GF-D8 (cell line): ENCODE data around the gene TTLL1.

Source experiments
- DNase-seq: peaks from one replicate; lab custom pipeline; 2025; lab: John Stamatoyannopoulos, UW

The TTLL1 gene

DNA sequence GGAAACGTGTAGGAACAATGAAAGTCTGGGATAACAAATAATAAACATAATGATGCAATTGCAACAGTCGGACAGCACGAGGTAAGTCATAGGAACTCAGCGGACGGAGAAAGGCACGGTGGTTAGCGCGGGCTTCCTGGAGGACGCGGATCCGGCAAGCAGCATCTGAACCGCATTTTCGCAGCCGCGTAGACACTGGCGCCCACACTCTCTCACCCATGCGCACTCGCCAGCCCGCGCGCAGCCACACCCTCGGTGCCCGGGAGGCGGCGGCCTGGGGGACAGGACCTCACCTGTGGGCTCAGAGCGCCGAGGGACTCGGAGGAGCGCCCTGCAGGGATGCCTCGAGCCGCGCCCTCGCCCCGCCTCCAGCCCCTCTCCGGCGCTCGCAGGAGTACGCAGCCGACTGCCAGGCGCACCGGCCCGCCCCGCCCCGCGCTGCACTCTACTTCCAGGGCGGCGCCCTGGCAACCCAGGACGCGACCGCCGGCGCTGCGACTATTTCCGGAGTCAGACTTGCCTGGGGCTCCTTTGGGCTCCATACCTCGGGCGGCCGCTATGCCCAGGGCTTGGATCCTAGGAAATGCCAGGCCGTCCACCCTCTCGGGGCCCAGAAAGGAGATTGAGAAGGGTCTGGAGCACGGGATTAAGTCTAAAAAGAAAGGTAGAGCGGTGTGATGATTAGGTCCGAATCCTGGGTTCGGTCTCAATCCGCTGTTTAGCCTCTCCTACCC is at the start of gene TTLL1:
TSS of gene TTLL1 (minus strand) at position 408 of the 734 bp plus-strand sequence. CDS start 13,805 bp downstream, outside the sequence.
- peak; percentile 59 for DNase-seq

DNA sequence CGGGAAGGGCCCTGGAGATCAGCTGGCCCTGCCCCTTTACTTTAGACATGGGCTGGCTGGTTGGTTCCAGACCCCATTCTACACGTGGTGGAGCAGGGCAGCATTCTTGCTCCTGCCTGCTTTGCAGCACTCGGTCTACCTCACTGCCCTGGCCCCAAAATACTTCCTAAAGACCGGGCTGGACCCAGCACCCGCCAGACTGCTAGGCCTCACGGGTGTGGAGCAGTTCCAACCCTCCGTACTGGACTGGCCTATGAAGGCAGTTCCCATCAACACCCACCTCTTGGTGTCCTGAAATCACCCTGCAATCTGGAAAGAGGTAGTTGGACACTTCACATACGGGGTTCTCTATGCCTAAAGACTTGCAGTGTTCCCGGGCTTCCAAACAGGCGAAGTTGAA is 47.6 kb upstream of the TTLL1 start:
- no peak for DNase-seq

DNA sequence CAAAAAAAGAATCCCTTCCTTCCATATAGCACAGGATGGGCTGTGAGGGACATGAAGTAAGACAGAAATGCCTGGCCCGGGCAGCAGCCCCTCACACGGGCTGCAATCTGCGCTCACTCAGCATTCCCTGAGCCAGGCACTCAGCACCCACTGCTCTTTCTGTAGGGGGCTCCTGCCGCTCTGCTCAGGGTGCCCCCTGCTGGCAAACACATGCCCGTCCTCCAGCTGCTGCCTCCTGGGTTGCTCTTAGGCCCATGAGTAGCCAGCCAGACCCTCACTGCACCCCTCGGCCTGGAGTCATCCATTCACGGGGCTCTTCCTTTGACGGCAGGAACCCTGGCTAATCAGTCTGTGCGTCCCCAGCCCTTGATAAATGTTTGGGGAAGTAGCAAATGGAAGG is 47.1 kb upstream of the TTLL1 start:
- no peak for DNase-seq

DNA sequence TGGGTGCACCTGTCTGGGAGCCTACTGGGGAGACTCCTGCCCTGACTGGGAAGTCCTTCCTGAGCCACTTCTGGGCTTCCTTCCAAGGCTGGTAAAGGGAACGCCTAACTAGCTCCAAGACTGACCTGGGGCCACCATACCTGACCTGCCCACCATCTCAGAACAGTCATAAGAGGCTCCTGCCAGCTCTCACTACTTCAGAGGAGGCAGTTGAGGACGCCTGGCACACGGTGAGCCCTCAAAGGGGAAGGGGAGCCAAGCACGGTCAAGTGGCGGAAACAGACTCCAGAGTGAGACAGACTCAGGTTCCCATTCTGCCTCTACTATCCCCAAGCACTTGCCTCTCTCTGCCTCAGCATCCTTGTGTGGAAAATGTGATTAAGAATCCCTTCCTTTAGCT is 46.4 kb upstream of the TTLL1 start:
- no peak for DNase-seq

DNA sequence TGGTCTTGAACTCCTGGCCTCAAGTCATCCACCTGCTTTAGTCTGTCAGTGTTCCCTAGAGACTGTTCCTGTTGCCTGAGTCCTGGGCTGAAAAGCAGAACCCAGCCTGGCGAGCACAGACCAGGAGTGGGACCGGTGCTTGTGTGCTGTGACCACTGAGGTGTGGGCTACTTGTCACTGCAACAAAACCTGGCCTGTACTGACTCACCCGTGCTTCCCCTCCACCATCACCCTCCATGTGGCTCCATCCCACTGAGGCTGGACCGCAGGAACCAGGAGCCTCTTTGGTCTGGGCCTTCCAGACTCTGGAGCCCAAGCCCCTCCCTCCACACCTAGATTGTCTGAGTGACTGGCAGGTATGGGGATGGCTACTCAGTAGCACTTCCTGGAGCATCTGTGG is 45.4 kb upstream of the TTLL1 start:
- DNase-seq: no peak

DNA sequence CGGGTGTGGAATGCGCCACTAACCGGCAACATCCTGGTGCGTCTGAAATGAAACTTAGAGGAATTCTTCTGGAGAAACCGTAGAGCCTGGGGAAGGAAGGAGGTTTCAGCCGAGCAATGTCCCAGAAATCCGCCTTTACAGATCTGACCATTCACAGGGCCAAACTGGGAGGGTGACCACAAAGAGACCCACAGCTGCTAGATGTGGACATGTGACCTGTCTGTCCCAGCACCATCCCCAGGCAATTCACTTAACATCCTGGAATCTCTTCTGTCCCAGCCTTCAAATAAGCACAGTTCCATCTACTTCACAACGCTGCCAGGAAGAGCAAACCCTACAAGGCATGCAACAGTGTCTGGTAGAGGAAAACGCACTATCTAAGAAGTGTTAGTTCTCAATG is 44.2 kb upstream of the TTLL1 start:
- DNase-seq: no peak

DNA sequence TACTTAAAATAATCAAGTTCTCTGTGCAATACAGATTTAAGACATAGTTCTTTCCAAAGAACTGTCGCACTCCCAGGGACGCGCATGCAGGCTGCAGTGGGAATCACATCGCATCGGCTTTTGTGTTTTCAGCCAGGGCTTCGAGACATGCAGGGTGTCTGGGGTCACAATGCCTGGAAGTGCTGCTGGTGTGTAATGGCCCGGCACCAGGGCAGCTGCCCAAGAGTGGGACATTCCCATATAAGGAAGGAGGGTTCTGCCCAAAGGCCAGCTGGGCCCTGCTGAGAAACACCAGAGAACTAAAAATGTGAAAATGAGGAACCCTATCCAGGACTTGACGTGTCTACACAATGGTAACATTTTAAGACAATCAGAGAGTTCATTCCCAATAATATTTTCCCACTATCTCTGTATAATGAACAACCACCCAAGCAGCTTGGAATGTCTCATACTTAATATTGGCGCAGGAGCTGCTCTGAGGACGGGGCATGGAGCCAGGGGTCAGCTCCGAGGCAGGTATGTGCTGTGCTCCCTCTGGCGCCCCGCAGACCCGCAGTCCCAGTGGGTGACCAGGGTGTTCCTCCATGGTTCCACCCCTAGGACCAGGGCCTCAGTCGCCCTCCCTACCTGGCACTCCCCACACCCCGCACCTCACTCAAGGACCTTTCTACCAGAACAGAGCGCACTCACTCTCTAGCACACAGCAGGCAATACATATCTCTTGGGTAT is 42.7 kb upstream of the TTLL1 start:
- no peak for DNase-seq

DNA sequence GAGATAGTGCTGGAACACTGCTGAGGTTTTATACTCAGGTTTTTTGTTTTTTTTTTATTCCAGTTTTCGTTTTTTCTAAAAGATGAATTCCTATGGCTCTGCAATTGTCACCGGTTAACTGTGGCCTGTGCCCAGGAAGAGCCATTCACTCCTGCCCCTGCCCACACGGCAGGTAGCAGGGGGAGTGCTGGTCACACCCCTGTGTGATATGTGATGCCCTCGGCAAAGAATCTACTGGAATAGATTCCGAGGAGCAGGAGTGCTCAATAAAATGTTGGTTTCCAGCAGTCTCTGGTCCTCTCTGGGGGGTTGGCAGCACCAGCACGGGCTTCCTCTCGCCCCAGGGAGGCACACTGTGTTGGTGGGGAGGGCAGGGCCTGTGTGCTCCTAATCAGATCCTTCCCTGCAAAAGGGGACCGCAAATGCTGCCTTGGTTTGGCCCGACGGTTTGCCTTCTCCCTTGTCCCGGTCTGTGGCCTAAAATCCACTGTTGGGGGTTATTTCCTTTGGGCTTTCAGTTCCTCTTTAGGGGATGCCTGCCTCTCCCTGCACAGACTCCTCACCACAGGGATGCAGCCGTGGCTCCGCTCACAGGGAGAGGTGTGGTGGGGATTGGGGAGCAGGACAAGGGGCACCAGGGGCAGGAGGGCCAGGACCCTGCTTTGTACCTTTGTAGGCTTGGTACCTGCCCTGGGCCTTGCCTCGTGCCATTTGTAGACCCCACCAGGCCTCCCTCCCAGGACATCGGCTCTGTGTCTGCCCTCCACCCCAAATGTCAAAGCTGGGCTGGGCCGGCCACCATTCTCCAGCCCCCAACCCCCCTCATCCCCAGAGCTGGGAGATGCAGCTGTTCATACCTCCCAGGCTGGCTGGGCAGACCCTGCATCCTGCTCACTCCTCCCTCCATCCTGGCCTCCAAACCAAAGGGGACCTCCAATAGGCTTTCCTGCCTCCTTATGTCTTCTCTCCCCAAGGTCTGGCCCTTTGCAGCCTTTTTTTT is 40.5 kb upstream of the TTLL1 start:
- DNase-seq: peak; percentile 47

DNA sequence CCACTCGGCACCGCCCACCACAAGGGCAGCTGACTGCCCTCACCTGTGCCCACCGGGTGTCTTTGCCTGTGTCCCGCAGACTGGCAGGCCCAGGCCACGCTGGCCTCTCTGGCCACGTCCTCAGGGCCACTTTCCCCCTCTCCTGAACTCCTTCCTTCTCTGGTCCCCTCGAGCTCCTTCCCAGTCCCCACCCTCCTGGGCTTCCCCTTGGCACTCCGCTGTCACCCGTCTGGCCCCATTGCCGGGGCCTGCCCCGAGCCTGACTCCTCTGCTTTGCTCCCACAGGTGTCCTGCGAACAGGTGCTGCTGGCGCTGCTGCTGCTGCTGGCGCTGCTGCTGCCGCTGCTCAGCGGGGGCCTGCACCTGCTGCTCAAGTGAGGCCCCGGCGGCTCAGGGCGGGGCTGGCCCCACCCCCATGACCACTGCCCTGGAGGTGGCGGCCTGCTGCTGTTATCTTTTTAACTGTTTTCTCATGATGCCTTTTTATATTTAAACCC is 39.8 kb upstream of the TTLL1 start:
- DNase-seq: no peak

DNA sequence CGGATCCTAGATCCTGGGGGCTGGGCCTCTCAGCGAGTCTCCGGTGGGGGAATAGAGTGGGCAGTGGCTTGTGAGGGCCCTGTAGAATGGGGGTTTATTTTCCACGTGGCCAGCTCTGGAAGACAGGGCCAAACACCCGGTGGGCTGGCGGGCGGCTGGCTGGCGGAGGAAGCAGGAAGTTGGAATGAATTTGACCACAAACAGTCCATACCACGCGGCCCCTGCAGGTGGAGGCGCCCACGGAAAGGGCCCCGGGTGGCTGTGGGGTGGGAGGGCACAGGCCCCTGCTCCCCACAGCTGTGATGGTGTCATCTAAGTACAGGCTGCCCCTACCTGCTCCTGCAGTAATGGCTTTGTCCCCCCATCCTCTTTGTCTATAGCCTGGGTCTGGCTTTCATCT is 38.9 kb upstream of the TTLL1 start:
- peak; percentile 32 for DNase-seq

DNA sequence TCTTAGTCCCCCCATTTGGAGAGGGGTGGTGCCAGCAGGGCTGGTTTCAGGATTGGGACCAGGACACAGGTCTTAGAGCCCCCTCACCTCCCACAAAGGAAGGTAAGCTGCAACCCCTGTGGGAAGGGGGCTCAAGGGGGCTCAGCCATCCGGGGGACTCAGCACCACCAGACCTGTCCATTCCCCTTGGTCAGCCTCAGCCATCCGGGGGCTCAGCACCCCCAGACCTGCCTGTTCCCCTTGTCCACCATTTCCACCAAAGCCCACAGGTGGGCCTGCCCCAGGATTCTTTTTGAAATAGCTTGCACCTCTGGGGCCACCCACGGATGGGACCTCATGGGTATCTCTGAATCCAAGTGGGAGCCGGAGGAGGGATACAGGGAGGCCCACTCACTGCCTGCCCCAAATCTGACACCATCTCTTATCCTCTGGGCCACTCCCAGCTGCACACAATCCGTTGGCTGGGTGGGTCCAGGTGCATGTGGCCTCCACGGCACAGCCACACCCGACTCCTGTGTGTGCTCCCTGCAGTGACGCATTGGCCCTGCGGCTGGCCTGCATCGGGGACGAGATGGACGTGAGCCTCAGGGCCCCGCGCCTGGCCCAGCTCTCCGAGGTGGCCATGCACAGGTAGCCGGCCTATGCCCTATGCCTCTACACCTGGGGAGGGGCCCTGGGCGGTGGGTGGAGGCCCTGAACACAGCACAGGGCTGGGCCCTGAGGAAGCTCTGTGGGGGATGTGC is 38.1 kb upstream of the TTLL1 start:
- DNase-seq: no peak

DNA sequence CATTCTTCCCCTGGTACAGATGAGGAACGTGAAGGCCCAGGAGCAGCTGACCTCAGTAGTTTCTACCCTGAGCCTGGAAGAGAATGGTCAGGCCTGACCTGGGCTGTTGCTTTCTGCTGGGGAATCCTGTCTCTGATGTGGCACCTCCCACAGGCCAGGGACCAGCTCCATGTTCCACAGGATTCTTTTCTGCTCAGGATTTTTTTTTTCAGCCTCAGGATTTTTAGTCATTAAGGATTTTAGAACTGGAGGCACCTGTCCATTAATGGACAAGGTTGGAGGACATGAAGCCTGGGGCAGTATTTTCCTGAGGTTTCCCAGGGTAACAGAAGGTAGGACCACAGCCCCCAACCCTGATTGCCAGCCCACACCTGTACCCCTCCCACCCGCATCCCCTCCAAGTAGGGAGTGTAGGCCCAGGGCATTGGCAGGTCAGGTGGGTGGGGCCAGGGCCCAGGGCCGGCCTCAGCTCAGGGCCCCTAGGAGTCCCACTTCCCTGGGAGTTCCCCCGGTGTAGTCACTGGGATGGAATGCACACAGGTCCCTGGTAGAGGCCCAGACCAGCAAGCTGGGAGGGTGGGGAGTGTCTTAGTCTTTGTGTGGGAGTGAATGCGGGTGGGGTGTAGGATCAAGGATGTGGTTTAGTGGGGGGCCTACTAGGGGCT is 37.4 kb upstream of the TTLL1 start:
- no peak for DNase-seq

DNA sequence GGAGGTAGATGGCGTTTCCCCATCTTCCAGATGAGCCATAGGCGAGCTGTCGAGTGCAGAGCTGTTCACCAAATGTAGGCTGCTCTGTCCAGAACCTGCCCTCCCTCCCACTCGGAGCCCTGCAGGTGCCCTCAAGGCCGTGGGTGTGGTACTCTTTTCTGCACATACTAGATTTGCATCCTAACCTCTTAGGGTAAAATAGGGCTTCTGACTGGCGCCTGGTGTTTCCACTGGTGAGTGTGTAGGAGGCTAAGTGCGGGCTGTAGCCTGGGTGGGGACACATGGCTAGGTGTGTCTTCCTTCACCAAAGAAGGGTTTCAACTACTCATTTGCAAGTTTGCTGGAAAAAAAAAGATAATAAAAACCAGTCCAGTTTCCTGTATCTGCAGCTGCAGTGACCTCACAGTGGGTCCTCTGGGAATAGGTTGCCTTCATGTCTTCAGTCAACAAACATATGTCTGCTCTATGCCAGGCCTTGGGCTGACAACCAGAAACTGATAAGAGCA is 29.8 kb upstream of the TTLL1 start:
- DNase-seq: peak; percentile 74

DNA sequence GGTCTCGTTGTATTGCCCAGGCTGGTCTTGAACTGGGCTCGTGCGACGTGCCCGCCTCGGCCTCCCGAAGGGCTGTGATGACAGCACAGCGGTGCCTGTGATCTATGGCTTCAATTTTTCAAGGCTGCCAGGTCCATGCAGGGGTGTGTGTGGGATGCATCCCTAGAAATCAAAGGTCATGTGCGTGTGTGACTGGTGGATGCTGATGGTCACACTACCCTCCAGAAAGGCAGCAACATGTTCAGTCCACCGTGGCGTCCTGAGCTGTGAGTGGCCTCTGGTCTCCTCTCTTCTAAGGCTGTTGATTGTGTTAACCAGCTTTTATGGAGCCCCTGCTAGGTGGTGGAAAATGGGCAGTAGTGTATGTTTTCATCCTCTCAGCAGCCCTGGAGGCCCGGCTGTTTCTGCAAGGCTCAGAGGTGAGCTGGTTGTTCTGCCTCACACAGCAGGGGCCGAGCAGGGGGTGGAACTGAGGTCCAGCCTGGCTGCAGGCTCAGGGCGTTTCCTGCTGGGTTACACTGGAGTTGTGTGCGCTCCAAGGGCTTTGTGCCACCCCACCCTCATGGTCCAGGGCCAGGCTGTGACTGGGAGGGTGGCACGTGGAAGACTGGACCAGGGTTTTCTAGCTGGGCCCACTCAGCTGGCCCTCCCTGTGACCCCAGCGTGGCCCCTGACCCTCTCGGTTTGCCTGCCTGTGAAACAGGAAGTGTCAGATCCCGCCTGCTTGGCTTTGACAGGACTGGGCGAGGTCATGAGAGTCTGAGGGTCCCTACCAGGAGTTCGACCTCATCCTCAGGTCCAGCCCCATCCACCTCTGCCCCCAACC is 29.0 kb upstream of the TTLL1 start:
- DNase-seq: no peak

DNA sequence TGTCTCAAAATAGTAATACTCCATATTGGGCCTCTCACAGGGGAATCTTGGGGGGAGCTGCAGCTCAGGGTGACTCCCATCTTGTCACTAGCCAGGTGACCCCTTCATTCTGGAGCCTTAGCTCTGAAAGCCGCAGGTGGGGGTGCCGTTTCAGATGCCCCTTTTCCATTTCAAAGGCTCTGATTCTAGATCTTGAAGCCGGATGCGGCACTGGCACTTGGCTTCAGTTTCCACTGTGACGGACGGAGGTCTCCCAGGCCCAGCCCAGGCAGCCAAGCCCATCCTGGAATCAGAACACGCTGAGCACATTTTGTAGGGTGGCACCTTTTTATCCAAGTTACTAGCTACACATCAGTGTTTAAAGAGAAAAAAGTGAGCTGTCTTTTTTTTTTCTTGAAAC is 27.7 kb upstream of the TTLL1 start:
- no peak for DNase-seq

DNA sequence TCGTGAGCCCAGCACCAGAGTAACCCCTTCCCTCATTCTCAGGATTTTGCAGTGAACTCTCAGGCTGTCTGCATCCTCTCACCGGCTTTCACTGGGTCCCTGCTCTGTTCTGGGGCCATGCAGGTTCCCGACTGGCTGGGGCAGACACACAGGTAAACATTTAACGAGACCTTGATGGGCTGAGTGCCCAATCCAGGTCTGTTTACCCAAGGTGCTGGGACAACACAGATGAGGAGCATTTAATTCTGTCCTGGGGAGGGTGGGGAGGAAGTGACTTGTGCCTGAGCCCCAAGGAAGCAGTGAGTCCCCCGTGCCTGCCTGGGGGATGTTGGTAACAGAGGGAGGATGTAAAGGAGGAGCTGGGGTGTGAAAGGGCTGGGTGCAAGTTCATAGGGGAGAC is 25.8 kb upstream of the TTLL1 start:
- DNase-seq: no peak

DNA sequence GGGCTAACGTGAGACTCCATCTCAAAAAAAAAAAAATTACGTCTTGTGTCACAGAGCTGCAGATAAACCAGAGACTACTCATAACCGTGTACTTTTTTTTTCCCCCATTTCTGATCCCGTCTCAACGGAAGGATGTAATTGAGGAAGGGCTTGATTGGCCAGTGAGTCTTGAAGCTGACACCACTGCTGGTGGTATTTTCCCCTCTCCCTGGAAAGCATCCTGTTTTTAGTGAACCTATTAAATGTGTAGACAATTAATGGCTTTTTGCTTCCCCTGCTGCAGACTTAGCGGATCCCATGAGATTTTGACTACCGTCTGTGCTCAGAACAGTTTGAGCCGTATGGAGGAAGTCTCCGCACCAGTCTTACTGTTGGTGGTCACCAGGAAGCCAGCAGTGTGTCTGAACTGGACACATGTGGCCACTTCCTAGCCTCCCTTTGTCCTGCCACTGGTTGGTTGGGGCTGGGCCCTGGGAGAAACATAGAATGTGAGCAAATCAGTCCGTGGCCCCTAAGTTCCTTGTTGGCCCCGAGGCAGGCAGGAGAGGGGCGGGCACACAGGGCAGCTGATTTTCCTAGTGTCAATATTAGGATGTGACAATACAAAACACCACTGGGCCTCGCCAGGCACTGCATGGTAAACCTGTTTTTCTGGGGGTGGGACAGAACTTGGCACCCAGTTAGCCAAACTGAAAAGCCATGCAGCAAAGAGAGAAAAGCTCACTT is 24.5 kb upstream of the TTLL1 start:
- DNase-seq: peak; percentile 27

DNA sequence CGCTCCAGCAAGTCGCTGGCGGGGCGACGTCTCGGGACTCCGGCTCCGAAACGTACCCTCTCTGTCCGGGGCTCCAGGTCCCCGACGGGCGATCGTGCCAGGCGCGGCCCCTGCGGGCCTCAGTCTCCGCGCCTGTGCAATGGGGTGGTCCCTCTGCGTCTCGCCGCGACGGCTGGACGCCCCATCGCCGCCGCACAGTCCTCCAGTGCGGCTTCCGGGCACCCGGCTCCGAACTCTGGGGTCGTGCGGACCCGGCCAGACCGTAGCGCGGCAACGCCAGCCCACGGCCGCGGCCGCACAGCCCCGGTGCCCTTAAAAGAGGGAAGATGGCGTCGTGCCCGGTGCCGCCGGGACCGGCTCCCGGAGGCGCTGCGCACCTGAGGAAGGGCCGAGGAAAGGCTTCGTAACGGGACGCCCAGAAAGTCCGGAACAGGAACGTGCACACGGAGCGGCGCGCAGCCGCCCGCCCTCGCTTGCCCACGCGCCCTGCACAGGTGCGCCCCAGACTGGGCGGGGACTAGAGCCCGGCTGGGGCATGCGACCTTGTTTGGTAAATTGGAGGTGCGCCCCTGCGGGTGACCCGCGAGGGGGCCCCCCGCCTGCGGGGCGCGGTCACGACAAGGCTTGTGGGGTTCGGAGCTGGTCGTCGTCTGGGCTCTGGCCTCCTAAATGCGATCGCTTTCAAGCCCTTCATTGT is 21.9 kb upstream of the TTLL1 start:
- no peak for DNase-seq
